Renal cortex interstitium (tissue), 11 donors: ENCODE data around the gene MRPS6. TPM values are rescaled to one million over a fixed set of nuclear protein-coding genes. Genes with fewer than 3 reads are reported as not detected.

Experiments used
- DNase-seq, 11 donors: peaks; one replicate each; pipeline ENCODE4 v3.0.0-alpha.2; 2013; ENCODE audit warnings: low read depth in 9 of 11, low spot score in 4 of 11; ENCODE audit errors: extremely low read depth in 1 of 11
- polyA plus RNA-seq, 3 donors: library from polyadenylated mRNA; unstranded; fragments of 120-200 nt; gene quantifications; one replicate each; pipeline ENCODE4 v1.2.1, GENCODE V29; 2013; ENCODE audit not compliant: insufficient read length in 3 of 3

The MRPS6 gene
- polyA plus RNA-seq, 3 donors, result 107 to 133 (median 119) TPM

DNA sequence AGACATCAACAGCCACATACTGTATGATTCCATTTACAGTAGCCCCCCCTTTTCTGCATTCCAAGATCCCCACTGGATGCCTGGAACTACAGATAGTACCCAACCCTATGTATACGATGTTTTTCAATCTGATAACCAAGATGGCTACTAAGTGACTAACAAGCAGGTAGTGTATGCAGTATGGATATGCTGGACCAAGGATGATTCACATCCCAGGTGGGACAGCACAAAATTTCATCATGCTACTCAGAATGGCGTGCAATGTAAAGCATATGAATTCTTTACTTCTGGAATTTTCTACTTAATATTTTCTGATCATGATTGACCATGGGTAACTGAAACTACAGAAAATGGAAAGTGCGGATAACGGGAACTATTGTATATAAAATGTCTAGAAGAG is 30.0 kb upstream of the MRPS6 start:
- DNase-seq, result no peak

DNA sequence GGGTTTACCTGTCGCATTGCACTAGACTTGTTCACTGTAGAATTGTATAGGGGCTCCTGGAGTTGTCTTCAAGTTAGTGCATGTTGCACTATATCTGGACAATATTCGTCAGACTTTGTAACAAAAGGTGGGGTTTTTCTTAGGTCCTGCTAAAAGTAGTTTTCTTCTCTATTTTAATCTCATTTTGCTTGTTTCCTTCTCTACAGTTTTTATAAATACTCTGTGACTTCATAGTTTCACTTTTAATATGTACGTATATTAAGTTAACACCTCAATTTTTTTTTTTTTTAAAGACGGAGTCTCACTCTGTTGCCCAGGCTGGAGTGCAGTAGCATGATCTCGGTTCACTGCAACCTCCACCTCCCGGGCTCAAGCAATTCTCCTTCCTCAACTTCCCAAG is 26.5 kb upstream of the MRPS6 start:
- no peak for DNase-seq

DNA sequence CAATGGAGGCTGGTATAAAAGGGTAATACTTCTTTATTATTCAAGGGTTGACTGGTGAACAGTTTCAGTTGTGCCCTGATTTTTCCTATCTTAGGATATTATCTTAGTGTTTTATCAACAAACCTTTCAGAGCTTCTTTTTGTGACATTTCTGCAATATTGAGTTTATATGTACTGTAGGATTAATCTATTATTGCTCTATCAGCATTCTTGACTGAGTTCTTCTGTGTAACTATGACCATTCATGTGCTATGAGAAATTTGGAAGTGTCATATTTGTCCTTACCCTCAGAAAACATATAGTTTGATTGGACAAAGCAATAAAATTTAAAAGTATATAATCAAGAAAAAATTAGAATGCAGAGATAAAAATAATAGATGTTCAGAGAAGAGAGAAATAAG is 25.5 kb upstream of the MRPS6 start:
- DNase-seq, result no peak

DNA sequence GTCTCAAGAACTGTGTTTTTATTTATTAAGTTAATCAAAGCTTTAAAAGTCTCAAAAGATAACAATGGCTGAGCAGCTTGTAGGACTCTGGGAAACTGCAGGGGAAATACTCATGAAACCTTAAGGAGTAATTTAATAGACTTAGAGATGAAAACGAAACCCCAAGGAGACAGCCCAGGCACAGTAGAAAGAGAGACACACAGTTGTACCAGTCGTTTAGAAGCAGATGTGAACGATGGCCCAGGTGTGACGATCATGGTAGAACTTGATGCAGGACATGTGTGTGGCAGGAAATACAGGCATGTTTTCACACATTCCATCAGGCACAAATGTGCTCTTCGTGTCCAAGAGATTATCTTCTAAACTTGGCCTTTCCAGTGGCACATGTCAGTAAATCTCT is 21.2 kb upstream of the MRPS6 start:
- DNase-seq, result no peak

DNA sequence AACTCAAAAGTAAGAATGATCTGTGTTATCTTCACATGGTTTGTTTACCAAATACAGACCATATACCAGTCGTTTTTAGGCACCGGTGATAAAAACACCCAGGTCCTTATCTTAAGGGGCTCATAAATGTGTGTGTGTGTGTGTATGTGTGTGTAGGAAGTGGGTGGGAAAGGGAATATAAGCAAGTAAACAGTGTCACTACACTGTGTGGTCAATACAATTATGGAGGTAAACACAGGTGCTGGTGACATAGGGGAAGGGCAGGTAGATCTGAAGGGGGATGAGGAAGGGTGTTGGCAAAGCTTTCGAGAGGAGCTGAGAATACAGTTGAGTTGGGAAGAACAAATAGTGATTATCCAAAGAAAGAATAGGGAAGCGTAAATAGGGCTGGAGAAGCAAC is 19.1 kb upstream of the MRPS6 start:
- no peak for DNase-seq

DNA sequence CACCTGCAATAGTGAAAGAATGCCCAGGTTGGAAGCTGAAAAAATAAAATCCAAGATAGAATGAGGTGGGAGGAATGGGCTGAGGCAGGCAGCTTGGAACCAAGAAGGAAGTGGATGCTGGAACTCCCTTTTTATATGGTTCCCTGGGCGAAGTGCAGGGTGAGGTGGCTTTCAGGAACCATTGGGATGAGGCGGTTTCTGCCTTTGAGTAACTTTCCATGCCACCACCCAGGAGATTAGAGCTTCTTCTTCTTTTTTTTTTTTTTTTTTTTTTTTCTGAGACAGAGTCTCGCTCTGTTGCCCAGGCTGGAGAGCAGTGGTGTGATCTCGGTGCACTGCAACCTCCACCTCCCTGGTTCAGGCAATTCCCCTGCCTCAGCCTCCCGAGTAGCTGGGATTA is 17.8 kb upstream of the MRPS6 start:
- no peak for DNase-seq

DNA sequence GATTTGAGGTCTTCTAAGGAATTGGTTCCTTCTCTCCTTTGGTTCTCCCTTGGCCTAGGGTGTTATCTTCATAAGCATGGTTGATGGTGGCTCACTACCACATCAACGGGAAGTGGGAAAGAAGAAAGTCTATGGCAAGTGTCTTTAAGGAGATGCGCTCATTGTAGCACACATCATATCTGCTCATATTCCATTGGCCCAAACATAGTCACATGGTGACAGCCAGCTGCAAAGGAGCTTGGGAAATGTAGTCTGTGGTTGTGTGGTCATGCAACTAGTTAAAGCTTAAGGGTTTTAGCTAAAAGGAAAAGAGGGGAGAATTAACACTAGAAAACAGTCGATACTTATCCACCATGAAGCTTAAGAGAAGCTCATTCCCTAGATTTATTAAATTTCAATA is 11.4 kb upstream of the MRPS6 start:
- no peak for DNase-seq

DNA sequence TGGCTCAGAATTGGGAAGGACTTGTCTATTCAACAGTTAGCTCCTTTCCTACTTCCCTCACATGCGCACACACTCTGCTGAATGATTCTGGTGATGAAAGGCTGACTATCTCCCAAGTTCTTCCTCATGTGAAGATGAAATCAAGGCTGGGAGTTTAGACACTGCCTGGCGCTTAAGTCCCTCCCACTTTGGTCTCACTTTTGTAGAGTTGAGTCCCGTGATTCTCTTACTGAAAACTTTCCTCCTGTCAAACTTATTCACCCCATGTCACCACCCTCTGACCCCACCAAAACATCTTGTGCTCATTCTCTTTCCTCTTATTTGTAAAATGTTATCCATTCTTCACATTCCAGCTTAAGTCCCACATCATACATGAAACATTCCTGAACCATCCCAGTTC is 8.4 kb upstream of the MRPS6 start:
- DNase-seq, result no peak

DNA sequence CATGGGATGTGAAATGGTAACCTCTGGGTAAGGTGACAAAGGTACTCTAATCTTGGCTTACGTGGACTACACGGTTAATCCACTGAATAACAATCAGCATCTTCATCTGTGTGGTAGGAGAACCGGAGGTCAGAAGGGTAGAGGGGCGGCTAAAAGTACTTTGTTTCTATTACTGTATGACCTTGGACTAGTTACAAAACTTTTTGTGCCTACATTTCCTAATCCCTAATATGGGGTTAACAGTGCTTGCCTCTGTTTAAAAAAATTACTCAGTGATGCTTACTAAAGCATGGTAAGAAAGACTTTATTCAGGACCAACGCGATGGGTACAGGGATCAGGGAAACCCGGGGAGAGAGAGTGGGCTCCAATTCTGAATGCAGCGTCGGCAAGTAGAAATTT is 1.7 kb upstream of the MRPS6 start:
- no peak for DNase-seq

DNA sequence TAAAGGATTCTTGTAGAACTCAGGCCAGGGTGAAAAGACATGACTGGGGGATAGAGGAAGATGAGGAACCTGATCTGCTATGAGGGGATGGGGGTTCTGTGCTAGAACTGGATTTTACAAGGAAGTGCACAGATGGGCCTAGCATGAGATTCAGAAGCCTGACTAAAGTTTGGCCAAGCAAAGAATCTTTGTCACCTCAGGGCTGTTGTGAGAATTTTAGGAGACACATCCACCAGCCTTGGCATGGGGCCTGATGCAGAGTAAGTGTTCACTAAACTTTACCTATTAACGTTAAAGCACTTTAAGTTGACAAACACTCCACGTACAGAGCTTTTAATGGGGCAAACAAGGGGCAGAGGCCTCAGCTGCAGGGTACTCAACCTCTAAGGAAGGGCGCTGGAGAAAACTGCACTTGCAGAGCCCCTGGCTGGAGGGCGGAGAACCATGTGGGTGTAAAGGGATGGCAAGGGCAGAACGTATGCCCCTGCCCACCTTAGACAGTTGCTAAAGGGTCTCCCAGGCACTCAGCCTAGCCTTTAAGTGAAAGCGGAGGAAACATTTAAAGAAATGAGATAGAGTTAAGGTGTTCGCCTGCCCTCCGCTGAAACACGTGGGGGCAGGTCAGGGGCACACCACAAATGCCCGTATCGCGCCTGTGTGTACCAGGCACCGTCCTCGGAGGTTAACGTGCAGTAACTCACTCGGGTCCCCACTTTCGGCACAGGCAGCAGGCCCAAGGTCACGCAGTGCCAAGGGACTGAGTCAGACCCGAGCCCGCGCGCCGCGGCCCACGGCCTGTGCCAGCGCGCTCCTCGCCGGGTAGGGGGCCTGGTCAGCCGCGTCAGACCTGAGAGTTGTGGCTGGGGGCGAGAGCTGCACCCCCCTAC is 990 bp upstream of the MRPS6 start:
- DNase-seq, result peak in 2 of 11 donors; percentile 4 to 33

DNA sequence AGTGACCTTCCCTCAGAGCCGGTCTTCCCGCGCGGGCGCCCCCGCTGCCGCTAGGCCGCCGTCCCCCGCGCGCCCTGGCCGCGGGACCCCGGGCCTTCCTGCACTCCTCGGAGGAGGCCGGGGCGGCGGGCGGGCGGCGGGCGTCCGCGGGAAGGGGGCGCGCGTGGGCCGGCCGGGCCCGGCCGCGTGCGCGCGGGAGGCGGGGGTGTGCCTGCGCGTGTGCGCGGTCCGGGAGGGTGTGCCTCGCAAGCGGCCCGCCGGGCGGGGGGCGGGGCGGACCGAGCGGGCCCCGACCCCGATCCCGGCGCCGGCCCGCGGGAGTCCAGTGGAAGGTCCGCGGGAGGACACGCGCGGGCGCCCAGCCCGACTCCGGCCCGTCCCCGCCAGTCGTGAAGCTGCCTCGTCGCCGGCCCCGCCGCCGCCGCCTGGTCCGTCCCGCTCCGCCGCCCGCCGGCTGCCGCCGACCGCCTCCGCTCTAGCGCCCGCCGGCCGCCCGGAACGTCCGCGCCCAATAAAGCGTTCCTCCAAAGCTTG is 438 bp downstream of the MRPS6 start:
- peak in 1 of 11 donors; percentile 21 for DNase-seq

DNA sequence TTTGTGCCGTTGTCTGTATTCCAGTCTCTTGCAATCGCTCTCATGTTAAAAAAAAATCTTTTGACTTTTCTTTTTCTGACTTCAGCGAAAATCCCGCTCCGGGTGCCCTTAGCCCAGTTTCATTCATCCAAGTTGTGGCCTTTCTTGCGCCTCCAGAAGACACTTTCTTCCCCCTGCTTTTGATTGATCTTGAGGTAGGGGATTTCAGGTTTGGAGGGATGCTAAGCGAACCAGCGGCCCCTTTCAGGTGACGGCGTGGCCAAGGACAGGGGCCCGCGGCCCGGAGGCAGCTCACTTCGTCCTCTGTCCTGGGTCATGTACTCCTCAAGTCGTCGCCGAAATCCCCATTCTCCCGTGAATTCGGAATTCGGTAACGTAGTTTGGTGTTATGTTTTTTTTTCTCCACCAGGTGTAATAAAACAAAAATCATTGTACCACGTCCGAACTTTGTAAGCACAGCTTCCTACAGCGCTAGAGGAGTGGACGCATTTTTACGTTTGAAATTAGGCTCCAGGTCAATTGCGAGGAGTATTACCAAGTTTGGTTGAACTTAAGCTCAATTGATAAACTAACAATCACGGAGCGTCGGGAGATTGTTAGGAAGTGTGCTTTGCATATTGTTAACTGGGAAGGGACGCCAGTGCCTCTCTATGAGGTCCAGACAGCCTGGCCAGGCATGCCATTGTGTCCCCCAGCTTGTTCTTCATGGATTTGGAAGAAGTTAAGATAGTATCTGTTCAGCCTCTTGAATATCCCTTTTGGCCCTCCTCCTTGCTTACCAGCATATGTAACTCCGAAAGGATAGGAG is 1.1 kb downstream of the MRPS6 start:
- peak in 3 of 11 donors; percentile 19 to 27 (median 24) for DNase-seq

DNA sequence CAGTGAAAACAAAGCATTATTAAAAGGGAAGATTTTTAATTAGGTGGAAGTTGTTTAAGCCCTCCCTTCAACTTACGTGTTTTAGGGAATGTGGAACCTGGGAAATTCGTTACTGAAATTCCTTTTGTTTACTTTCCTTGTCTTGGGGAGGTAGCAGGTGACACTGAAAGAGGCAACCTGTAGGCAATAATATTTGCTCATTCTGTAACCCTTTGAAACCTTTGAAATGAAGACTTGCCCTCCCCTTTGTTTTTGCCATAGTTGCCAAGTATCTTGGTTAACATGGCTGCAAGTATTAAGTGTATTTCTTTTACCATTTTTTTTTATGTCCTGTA is 1.7 kb downstream of the MRPS6 start:
- no peak for DNase-seq

DNA sequence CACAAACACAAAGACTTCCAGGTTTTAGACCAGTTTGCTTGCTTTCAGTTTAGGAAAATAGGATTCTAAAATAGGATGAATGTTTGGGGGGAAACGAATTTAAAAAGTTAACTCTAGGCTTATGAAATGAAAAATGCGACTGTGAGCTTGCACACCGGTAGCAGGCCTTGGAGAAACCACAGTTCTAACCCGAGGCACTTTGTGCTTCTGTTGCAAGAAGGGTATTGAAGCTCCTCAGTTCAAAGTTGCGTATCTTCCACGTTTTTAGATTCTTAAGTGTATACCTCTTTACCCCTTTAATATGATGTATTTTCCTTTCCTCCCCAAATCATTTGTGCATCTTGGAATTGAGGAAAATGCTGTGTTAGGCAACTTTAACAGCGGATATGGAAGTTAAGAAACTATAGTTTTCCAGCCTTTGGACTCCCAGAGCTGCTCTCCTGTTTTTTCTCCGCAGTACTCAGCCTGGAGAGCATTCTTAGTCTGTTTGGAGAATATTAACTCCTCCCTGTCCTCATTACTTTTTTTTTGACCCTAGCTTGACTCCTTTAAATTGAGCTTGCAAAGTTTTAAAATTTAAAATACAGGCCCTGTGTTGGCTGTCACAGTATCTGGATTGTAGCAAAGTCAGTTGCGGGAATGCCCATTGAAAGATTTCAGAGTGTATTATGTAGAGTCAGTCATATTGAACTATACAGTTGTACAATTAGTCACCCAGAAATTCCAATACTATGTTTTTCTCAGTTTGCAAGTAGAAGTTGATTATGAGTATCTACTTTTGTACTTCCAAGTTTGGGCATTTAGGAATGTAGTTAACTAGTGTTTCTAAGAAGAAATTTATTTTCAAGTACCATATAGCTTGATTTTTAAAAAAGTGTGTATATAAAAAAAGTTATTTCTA is 2.6 kb downstream of the MRPS6 start:
- no peak for DNase-seq

DNA sequence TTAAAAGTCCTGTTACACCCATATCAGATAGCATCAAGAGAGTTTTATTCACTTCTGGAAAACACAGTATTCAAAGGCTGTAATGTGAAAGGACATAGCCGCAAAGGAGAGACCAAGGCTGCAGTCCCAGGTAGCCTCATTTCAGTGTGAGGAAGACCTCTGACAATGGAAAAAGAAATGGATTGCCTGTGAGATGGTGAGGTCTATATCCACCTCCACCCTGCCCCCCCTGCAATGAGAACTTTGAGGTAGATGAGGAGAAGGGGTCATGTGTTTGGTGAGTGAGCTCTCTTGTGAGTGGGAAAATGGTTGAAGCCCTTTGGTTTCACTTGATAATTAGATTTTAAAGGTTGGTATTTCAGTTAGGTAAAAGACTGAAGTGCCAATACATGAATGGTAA is 3.5 kb downstream of the MRPS6 start:
- DNase-seq, result no peak

DNA sequence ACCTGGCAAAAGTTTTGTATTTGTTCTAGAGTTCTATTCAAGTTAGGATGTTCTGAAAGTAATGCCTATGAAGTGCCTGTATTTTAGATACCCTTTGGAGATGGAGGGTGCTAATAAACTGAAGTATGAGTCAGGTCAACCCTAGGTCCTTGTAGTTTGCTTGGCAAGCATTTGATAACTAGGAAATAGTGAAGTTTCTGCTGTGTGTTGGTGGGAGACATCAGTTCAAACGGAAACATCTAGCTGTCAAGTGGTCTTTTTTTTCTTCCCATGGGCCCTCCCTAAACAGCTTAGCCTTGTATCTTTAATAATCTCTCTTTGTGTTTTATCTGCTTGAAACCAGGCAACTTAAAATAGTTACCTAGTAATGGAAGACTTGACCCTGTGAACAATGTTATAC is 4.5 kb downstream of the MRPS6 start:
- DNase-seq, result no peak

DNA sequence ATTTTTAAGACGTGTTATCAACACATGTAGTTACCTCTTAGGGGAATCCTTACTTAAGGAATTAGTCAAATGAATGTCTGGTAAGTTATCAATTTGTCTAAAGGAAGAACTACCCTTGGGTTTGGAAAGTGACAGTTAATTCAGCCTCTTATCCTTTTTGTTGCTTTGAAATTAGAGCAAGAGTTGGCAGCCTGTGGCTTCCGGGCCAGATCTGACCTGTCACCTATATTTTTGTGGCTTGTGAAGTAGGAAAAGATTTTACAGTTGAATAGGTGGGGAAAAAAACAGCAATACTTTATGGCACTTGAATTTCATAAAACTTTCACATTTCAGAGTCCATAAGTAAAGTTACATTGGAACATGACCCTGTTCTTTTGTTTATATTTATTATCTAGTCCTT is 5.5 kb downstream of the MRPS6 start:
- DNase-seq, result no peak

DNA sequence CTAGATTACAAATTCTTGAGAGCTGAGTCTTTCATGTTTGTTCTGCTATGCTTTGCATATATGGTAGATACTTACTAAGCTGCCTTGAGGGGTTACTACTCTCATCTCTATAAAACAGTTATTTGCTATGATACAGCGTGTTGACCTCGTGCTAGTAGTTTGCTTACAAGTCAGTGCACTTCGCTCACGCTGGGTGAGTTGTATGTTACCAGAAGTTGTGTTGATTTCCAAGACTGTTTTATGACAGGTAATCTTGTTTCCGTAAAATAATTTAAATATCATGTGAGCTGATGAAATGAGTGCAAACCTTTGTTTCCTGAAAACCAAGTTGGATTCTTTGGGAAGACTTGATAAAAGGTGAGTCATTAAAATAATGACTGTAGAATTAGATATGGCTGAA is 7.3 kb downstream of the MRPS6 start:
- no peak for DNase-seq

DNA sequence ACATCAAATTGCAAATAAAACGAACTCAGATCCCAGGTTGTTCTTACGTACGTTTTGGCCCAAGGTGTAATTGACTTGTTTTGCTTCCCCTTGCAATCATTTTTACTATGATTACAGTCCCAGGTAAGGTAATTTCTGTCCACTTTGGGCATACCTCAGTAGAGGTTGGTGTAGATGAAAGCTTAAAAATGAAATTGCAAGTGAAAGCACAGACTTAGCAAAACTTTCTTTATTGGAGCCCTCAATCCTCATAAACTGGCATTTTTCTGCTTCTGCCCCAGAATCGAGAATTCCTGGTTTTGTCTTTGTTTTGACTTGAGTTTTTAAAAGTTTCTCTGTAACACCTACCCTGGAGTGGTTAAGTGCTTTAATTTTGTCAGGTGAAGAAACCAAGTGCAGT is 9.4 kb downstream of the MRPS6 start:
- no peak for DNase-seq
